ENCODE results near the gene RBM38. TPM values are rescaled to one million over a fixed set of nuclear protein-coding genes. Genes with fewer than 3 reads are reported as not detected.

RBM38 gene
- total RNA-seq, 4 donors from 2014 or later: 9.1 to 21.0 (median 13.3) TPM

- TF ChIP-seq POLR2A (IDR thresholded peaks at IDR 0.05): no peak
- TF ChIP-seq CTCF (IDR thresholded peaks at IDR 0.05): no peak
- Histone ChIP-seq H3K4me1 (peaks cover 0 to 29% (median 3%) of the 10 kb centered on the region in 3 donors), H3K4me3 (no peak overlapping the region), H3K27me3 (no peaks in the 10 kb centered on the region), H3K9me3 (no peaks in the 10 kb centered on the region), H3K36me3 (peaks cover 0 to 29% (median 11%) of the 10 kb centered on the region in 3 donors), H3K27ac (no peak overlapping the region)
- intact Hi-C loops (cut with DNase I): no loop called here
- no peak for DNase-seq
- WGBS, 2 donors: 100% methylated on average over 1 of the region's 8 CpGs; no CpG with 5 or more reads in 1 of the 2 donors
These were observed 21.3 kb downstream of the RBM38 start for GRCh38 chr20:57412347-57413029.

DNA sequence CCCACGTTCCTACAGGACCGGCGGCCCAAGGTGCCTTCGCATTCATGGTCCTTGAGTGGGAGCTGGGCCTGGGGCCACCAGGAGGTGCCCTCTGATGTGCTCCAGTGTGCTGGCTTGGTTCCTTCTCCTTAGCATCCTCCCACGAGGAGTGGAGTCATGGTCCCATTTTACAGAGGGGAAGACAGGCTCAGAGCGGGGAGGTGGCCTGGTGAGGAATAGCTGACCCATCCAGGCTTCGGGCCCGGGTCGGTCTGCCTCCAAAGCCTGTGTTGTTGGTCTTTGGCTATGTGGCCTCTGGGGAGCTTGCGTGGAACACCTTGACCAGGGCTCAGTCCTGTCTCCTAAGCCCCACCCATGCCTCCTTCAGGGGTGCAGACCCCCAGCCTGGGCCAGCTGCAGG is 22.8 kb downstream of the RBM38 start:
- intact Hi-C loops (cut with DNase I): no loop called here
- Histone ChIP-seq H3K9me3 (no peaks in the 10 kb centered on the region), H3K4me3 (no peak overlapping the region), H3K27ac (no peak overlapping the region), H3K27me3 (peaks cover 0 to 3% (median 0%) of the 10 kb centered on the region in 4 donors), H3K4me1 (peaks cover 0 to 22% (median 3%) of the 10 kb centered on the region in 3 donors), H3K36me3 (peaks cover 0 to 14% (median 4%) of the 10 kb centered on the region in 3 donors)
- 100% methylated on average over 3 of the region's 10 CpGs; no CpG with 5 or more reads in 1 of the 2 donors for WGBS, 2 donors
- DNase-seq: no peak
- TF ChIP-seq CTCF (IDR thresholded peaks at IDR 0.05) (no peak), POLR2A (IDR thresholded peaks at IDR 0.05) (no peak)

- Histone ChIP-seq H3K27ac (no peak overlapping the region), H3K36me3 (peaks cover 0 to 3% (median 0%) of the 10 kb centered on the region in 3 donors), H3K27me3 (peaks cover 0 to 3% (median 0%) of the 10 kb centered on the region in 4 donors), H3K4me3 (no peak overlapping the region), H3K9me3 (no peaks in the 10 kb centered on the region), H3K4me1 (peaks cover 0 to 14% (median 3%) of the 10 kb centered on the region in 3 donors)
- intact Hi-C loops (cut with DNase I): no loop called here
- 54 to 61% methylated on average over 11 to 14 of the region's 19 CpGs for WGBS, 2 donors
- DNase-seq: no peak
- TF ChIP-seq CTCF (IDR thresholded peaks at IDR 0.05) (no peak), POLR2A (IDR thresholded peaks at IDR 0.05) (no peak)
These were observed 23.8 kb downstream of the RBM38 start for GRCh38 chr20:57414867-57415592.

GRCh38 chr20:57415771-57416170 is 24.6 kb downstream of the RBM38 start:
- WGBS, 2 donors: 63 to 82% methylated on average over 10 to 11 of the region's 11 CpGs

More at GRCh38 chr20:57415771-57416170, 24.6 kb downstream of the RBM38 start:
- peaks cover 0 to 14% (median 3%) of the 10 kb centered on the region in 3 donors for H3K4me1 ChIP-seq
- DNase-seq: no peak
- no peak overlapping the region for H3K27ac ChIP-seq
- no peaks in the 10 kb centered on the region for H3K9me3 ChIP-seq
- TF ChIP-seq POLR2A (IDR thresholded peaks at IDR 0.05) (no peak), CTCF (IDR thresholded peaks at IDR 0.05) (no peak)
- H3K4me3 ChIP-seq: no peak overlapping the region
- peaks cover 0 to 7% (median 0%) of the 10 kb centered on the region in 4 donors for H3K27me3 ChIP-seq
- no peaks in the 10 kb centered on the region for H3K36me3 ChIP-seq
- intact Hi-C loops (cut with DNase I): no loop called here

Data from esophagus squamous epithelium (tissue), 5 donors.